ENCODE data around the gene COG6. TPM values are rescaled to one million over a fixed set of nuclear protein-coding genes. Genes with fewer than 3 reads are reported as not detected.

Gene COG6
- total and polyA plus RNA-seq, 10 of the 15 experiments (the other 5 are each of a cell fraction or from before 2014, with no cell fraction given), result 4.5 to 29.8 (median 12.6) TPM

DNA sequence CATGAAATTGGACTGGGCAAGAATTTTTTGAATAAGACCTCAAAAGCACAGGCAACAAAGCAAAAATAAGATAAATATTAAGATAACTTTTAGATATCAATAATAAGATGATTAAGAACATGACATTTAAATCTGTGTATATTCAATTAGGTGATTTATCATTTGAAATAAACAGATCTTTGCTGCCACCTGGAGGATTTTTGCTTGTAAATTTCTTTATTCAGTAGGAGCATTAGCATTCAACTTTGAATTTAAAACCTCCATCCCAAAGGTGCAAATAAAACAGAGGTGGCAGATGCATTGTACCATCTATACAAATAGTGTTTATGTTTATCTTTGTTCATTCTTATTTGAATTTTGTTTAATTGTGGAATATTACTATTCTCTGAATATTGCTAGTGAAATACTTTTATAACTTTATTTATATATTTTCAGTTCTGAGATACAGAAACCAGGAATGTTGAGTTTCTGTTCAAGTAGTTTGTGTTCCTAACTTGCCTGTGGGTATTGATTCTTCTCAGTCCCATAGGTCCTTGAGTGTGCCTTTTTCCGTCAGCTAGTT, 20.9 kb downstream of the COG6 start:
- SMC1A ChIA-PET (ENCODE audit: uncharacterized antibody, unreplicated experiment), result interaction anchor here (1.2 to 2.3 kb wide), 3 partner anchors 58 to 64 kb away, joined by 3 to 11 read pairs (median 9); no protein-coding TSS in a partner anchor
- no peak overlapping the region for H3K4me2 ChIP-seq (ENCODE audit: control insufficient read depth, insufficient read depth)
- in situ Hi-C loops (cut with MboI), result no loop called here
- no peaks in the 10 kb centered on the region for H3K4me1 ChIP-seq (ENCODE audit: control insufficient read depth, insufficient read depth, low read length)
- POLR2A ChIA-PET, result no interaction called here
- no peaks in the 10 kb centered on the region for H3K27me3 ChIP-seq (replicated peaks in 1 of 2; ENCODE audit: control insufficient read depth in 2 of 2, insufficient read depth in 2 of 2, low read length in 1 of 2)
- CTCF ChIA-PET, result interaction anchor here (0.8 to 1.8 kb wide), 8 partner anchors 9 to 1101 kb away, joined by 3 to 10 read pairs (median 4); no protein-coding TSS in a partner anchor
- intact Hi-C loops (cut with micrococcal nuclease; ENCODE audit: unreplicated experiment), result loop anchor here (5.0 kb wide), 1 partner anchor 534 kb away; no protein-coding TSS in a partner anchor
- FAIRE-seq (peak; percentile 56), ATAC-seq (peak; percentile 48; the same call in 2 of the 3 replicates), DNase-seq (ENCODE audit: low read depth, low spot score) (no peak)
- TF ChIP-seq, protein P1, sequence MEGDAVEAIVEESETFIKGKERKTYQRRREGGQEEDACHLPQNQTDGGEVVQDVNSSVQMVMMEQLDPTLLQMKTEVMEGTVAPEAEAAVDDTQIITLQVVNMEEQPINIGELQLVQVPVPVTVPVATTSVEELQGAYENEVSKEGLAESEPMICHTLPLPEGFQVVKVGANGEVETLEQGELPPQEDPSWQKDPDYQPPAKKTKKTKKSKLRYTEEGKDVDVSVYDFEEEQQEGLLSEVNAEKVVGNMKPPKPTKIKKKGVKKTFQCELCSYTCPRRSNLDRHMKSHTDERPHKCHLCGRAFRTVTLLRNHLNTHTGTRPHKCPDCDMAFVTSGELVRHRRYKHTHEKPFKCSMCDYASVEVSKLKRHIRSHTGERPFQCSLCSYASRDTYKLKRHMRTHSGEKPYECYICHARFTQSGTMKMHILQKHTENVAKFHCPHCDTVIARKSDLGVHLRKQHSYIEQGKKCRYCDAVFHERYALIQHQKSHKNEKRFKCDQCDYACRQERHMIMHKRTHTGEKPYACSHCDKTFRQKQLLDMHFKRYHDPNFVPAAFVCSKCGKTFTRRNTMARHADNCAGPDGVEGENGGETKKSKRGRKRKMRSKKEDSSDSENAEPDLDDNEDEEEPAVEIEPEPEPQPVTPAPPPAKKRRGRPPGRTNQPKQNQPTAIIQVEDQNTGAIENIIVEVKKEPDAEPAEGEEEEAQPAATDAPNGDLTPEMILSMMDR (IDR thresholded peaks at IDR 0.05 in 2 of 3, conservative IDR thresholded peaks at IDR 0.05 in 1 of 3; ENCODE audit: control insufficient read depth in 2 of 3, extremely low read depth in 1 of 3, insufficient read depth in 1 of 3, low read depth in 3 of 3, low read length in 3 of 3), result peak; percentile 21 to 50 (median 38); a peak in 4 of 6 replicates
- TF ChIP-seq, protein P2, sequence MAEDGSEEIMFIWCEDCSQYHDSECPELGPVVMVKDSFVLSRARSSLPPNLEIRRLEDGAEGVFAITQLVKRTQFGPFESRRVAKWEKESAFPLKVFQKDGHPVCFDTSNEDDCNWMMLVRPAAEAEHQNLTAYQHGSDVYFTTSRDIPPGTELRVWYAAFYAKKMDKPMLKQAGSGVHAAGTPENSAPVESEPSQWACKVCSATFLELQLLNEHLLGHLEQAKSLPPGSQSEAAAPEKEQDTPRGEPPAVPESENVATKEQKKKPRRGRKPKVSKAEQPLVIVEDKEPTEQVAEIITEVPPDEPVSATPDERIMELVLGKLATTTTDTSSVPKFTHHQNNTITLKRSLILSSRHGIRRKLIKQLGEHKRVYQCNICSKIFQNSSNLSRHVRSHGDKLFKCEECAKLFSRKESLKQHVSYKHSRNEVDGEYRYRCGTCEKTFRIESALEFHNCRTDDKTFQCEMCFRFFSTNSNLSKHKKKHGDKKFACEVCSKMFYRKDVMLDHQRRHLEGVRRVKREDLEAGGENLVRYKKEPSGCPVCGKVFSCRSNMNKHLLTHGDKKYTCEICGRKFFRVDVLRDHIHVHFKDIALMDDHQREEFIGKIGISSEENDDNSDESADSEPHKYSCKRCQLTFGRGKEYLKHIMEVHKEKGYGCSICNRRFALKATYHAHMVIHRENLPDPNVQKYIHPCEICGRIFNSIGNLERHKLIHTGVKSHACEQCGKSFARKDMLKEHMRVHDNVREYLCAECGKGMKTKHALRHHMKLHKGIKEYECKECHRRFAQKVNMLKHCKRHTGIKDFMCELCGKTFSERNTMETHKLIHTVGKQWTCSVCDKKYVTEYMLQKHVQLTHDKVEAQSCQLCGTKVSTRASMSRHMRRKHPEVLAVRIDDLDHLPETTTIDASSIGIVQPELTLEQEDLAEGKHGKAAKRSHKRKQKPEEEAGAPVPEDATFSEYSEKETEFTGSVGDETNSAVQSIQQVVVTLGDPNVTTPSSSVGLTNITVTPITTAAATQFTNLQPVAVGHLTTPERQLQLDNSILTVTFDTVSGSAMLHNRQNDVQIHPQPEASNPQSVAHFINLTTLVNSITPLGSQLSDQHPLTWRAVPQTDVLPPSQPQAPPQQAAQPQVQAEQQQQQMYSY (CRISPR knock-in tag; IDR thresholded peaks at IDR 0.05), result no peak
- TF ChIP-seq RAD21 (IDR thresholded peaks at IDR 0.05; ENCODE audit: insufficient read depth, low read depth, low read length) (peak; percentile 35; the same call in 1 of the 2 replicates), SMC3 (IDR thresholded peaks at IDR 0.05; ENCODE audit: borderline replicate concordance, low read length) (peak; percentile 34; the same call in 1 of the 2 replicates)
- H3K27ac ChIP-seq (ENCODE audit: control insufficient read depth, insufficient read depth), result no peak overlapping the region
- no peaks in the 10 kb centered on the region; the same call in 2 of the 3 replicates for H3K9me3 ChIP-seq (replicated peaks; ENCODE audit: control insufficient read depth, insufficient read depth, low read length)
- RAD21 ChIA-PET (ENCODE audit: unreplicated experiment), result no interaction called here
- H3K36me3 ChIP-seq (ENCODE audit: control insufficient read depth in 2 of 2, insufficient read depth in 2 of 2, low read length in 1 of 2), result no peaks in the 10 kb centered on the region
- no peak overlapping the region for H3K4me3 ChIP-seq
- 100% methylated on average over 1 of the region's 1 CpG for WGBS (ENCODE audit: insufficient coverage, insufficient replicate concordance, low lambda C conversion rate, missing lambda C conversion rate)
- H4K20me1 ChIP-seq (ENCODE audit: control insufficient read depth, insufficient read depth), result no peaks in the 10 kb centered on the region
- no peak overlapping the region for H3K9ac ChIP-seq (ENCODE audit: control insufficient read depth, insufficient read depth, low read length)
- no TSS peak for BruUV-seq (replicated peaks)
- H2AFZ ChIP-seq (ENCODE audit: control insufficient read depth, low read depth, low read length), result no peak overlapping the region
- no peaks in the 10 kb centered on the region for H3K79me2 ChIP-seq (ENCODE audit: control insufficient read depth, insufficient read depth, low read length)

All from GM12878 (cell line).